Panc1 (cell line): ENCODE data around the gene ZMYND12. TPM values are rescaled to one million over a fixed set of nuclear protein-coding genes. Genes with fewer than 3 reads are reported as not detected.

ENCODE experiments used
- ATAC-seq: fragments of 200-7000 bp; cut with Tn5 transposase; 2 replicates; pipeline ENCODE4 v1.9.1; 2020; ENCODE audit warnings: mild to moderate bottlenecking, moderate library complexity
- BruUV-seq: library from RNA; stranded (reverse); fragments of 400-500 nt; replicated peaks from 2 replicates; lab custom pipeline; 2021; lab: Mats Ljungman, UMichigan
- CTCF ChIA-PET: fragments of 300-600 bp; sonication (Branson Sonifier 250); formaldehyde crosslinking; loops from one replicate; lab custom pipeline; 2022; ENCODE audit warnings: antibody characterized with exemption; lab: Charles Lee
- POLR2A ChIA-PET: fragments of 300-600 bp; sonication (Branson Sonifier 250); formaldehyde crosslinking; loops from one replicate; lab custom pipeline; 2022; ENCODE audit warnings: antibody characterized with exemption; lab: Charles Lee
- DNase-seq: peaks from one replicate; pipeline ENCODE4 v3.0.0-alpha.2; 2010; ENCODE audit warnings: low read depth, low spot score
- H3K27ac ChIP-seq: 2 replicates; pipeline ENCODE4 v1.5.1; 2011; ENCODE audit warnings: mild to moderate bottlenecking, low read length, inconsistent platforms
- H3K27me3 ChIP-seq: fragments of 200-500 bp; sonication (Bioruptor generic); 2 replicates; pipeline ENCODE4 v1.6.0; 2014; ENCODE audit warnings: low read length, inconsistent platforms; ENCODE audit not compliant: control insufficient read depth, insufficient read depth
- H3K36me3 ChIP-seq: fragments of 200-500 bp; sonication (Bioruptor generic); 2 replicates; pipeline ENCODE4 v1.5.1; 2014; ENCODE audit warnings: inconsistent platforms, mild to moderate bottlenecking, low read length, moderate library complexity; ENCODE audit not compliant: control insufficient read depth, insufficient read depth
- H3K4me1 ChIP-seq: 2 replicates; pipeline ENCODE4 v1.5.1; 2011; ENCODE audit warnings: inconsistent platforms, mild to moderate bottlenecking, low read length, moderate library complexity; ENCODE audit not compliant: control insufficient read depth, insufficient read depth
- H3K4me3 ChIP-seq, 2 experiments: 2 replicates each; pipeline ENCODE4 v1.5.1; 2011 to 2012; ENCODE audit warnings: low read depth in 2 of 2, low read length in 2 of 2, mild to moderate bottlenecking in 2 of 2, inconsistent platforms in 1 of 2, moderate library complexity in 1 of 2
- H3K9me3 ChIP-seq: fragments of 200-500 bp; sonication (Bioruptor generic); 2 replicates; pipeline ENCODE4 v1.5.1; 2014; ENCODE audit warnings: low read depth, mild to moderate bottlenecking, inconsistent platforms, low read length, moderate library complexity; ENCODE audit not compliant: control insufficient read depth, insufficient read depth
- CTCF ChIP-seq: fragments of 450-650 bp; IDR thresholded peaks from 2 replicates; pipeline ENCODE4 v1.5.1; 2017; ENCODE audit warnings: mild to moderate bottlenecking
- POLR2AphosphoS5 ChIP-seq: IDR thresholded peaks from 2 replicates; pipeline ENCODE4 v1.6.1; 2012; ENCODE audit warnings: mild to moderate bottlenecking, low read depth, low read length, moderate library complexity
- REST ChIP-seq, 2 experiments: IDR thresholded peaks; 2 replicates each; pipeline ENCODE4 v1.6.1; 2011 to 2012; ENCODE audit warnings: low read depth in 2 of 2, control low read depth in 1 of 2, low read length in 1 of 2, mild to moderate bottlenecking in 1 of 2, moderate library complexity in 1 of 2; ENCODE audit not compliant: insufficient read depth in 1 of 2
- SIN3A ChIP-seq: IDR thresholded peaks from 2 replicates; pipeline ENCODE4 v1.6.1; 2012; ENCODE audit warnings: low read depth, mild to moderate bottlenecking, low read length, moderate library complexity, borderline replicate concordance; ENCODE audit not compliant: insufficient read depth
- TCF7L2 ChIP-seq: IDR thresholded peaks from 2 replicates; pipeline ENCODE4 v1.6.1; 2011; ENCODE audit warnings: mild to moderate bottlenecking, low read depth, low read length, inconsistent platforms
- in situ Hi-C: cut with HindIII; loops from 2 replicates; pipeline ENCODE4 v1.10.0; 2016; ENCODE audit warnings: low sequenced_read_pairs, low pct_unique_long_range_greater_than_20kb
- intact Hi-C: fragments of 100-400 bp; cut with micrococcal nuclease; formaldehyde crosslinking; loops from one replicate; pipeline ENCODE4 v1.10.0; 2022; ENCODE audit not compliant: unreplicated experiment
- total RNA-seq: library from RNA; stranded (reverse); gene quantifications from one replicate; pipeline ENCODE4 v1.2.1, GENCODE V29; 2021; ENCODE audit not compliant: unreplicated experiment

ZMYND12 gene
- total RNA-seq, 1 experiment from 2014 or later, result 0.57 TPM

- in situ Hi-C loops, result no loop called here
- Histone ChIP-seq H3K27me3 (no peaks in the 10 kb centered on the region), H3K4me1 (no peaks in the 10 kb centered on the region), H3K4me3 (no peak overlapping the region), H3K9me3 (no peaks in the 10 kb centered on the region), H3K27ac (no peak overlapping the region), H3K36me3 (no peaks in the 10 kb centered on the region)
- intact Hi-C loops, result no loop called here
- ATAC-seq (no peak), DNase-seq (no peak)
- TF ChIP-seq CTCF (no peak), REST (IDR thresholded peaks at IDR 0.05; ENCODE audit: insufficient read depth in 1 of 2, low read depth in 2 of 2, low read length in 1 of 2) (no peak), POLR2AphosphoS5 (no peak), TCF7L2 (no peak), SIN3A (no peak)
- BruUV-seq, result no TSS peak
- ChIA-PET CTCF (no interaction called here), POLR2A (no interaction called here)
Observed at GRCh38 chr1:42449256-42449655, 6.6 kb downstream of the ZMYND12 start.

- TF ChIP-seq REST (IDR thresholded peaks at IDR 0.05; ENCODE audit: insufficient read depth in 1 of 2, low read depth in 2 of 2, low read length in 1 of 2) (no peak), SIN3A (no peak), POLR2AphosphoS5 (no peak), CTCF (no peak), TCF7L2 (no peak)
- Histone ChIP-seq H3K36me3 (no peaks in the 10 kb centered on the region), H3K9me3 (no peaks in the 10 kb centered on the region), H3K4me1 (no peaks in the 10 kb centered on the region), H3K27ac (no peak overlapping the region), H3K4me3 (no peak overlapping the region), H3K27me3 (no peaks in the 10 kb centered on the region)
- DNase-seq, result no peak
- ChIA-PET POLR2A (no interaction called here), CTCF (no interaction called here)
- in situ Hi-C loops, result no loop called here
- BruUV-seq, result no TSS peak
- intact Hi-C loops, result no loop called here
- ATAC-seq, result no peak
Observed at GRCh38 chr1:42442662-42443061, 13.2 kb downstream of the ZMYND12 start.
